ENCODE data around the gene TRAPPC8. TPM values are rescaled to one million over a fixed set of nuclear protein-coding genes. Genes with fewer than 3 reads are reported as not detected.
A peak's percentile ranks its signal among the peaks of the same experiment; 100 is the strongest.
"Not testable (repeated sequence)": the region's sequence is repeated elsewhere in the genome, so short reads cannot be mapped to it uniquely, and the experiment has no call there.

The TRAPPC8 gene
- total RNA-seq, 1 donor from 2014 or later, result 50.9 TPM

DNA sequence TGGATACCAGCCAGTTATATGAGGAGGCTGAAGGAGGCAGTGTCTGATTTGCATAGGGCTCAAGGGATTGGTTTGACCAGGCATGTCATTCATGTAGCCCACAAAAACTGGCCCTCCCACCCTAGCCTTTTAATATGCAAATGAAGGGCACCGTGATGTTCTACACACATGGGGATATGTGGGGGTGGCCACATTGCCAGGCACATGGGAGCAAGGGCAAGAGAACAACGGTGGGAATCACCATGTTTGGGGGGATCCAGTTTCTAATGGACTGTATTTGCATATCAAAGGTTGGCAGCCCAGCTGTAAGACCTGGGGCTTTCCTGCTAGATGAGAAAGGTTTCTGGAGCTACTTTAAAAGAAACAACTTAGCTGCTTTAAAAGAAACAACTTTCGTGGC is 117.2 kb downstream of the TRAPPC8 start:
- TF ChIP-seq CTCF (IDR thresholded peaks at IDR 0.05), result no peak
- H3K27ac ChIP-seq, result no peak overlapping the region

DNA sequence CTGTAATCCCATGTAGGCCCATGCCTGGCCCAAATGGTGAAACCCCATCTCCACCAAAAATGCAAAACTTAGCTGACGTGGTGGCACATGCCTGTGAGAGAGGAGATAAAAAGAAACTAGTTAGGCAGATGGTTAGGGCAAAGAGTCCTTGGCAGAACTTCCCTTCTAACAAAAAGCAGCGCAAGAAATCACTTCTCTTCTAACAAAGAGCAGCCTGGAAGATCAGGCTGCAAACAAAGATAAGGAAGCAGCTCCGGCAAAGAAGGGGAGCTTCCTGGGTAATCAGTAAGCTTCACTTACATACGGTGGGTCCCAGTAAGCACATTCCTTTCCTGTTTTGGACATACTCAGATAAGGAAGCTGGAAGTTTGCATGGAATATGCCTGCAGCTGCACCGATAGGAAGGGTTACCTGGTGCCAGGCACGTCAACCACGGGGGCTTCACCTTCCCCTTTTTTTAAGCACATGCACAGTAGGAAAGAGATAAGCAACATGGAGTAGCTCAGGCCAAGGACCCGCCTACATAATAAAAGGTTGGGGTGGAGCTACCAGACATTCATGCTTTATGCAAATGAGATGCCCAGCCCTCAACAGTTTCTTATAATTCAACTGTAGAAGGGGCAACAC is 121.3 kb downstream of the TRAPPC8 start:
- DNase-seq (no peak), ATAC-seq (no peak)
- no peaks in the 10 kb centered on the region for H3K4me1 ChIP-seq
- intact Hi-C loops (cut with DNase I), result loop anchor here (10.0 kb wide), 1 partner anchor 267 kb away; no protein-coding TSS in a partner anchor
- H3K36me3 ChIP-seq, result no peaks in the 10 kb centered on the region
- no peak for TF ChIP-seq CTCF (IDR thresholded peaks at IDR 0.05)
- no peak overlapping the region for H3K27ac ChIP-seq
- H3K4me3 ChIP-seq, result no peak overlapping the region
- H3K9me3 ChIP-seq, result no peaks in the 10 kb centered on the region
- no peaks in the 10 kb centered on the region for H3K27me3 ChIP-seq

More for the DNA sequence above, 117.2 kb downstream of the TRAPPC8 start:
- ATAC-seq, result no peak
- intact Hi-C loops (cut with DNase I), result loop anchor here (10.0 kb wide), 1 partner anchor 271 kb away; no protein-coding TSS in a partner anchor
- no peaks in the 10 kb centered on the region for H3K4me1 ChIP-seq
- no peaks in the 10 kb centered on the region for H3K9me3 ChIP-seq
- H3K27me3 ChIP-seq, result no peaks in the 10 kb centered on the region
- peaks cover 13% of the 10 kb centered on the region for H3K36me3 ChIP-seq
- H3K4me3 ChIP-seq, result no peak overlapping the region
- no peak for DNase-seq

- TF ChIP-seq CTCF (IDR thresholded peaks at IDR 0.05), result no peak
- Histone ChIP-seq H3K4me3 (no peak overlapping the region), H3K9me3 (no peaks in the 10 kb centered on the region), H3K4me1 (no peaks in the 10 kb centered on the region), H3K27me3 (no peaks in the 10 kb centered on the region), H3K27ac (no peak overlapping the region), H3K36me3 (no peaks in the 10 kb centered on the region)
- intact Hi-C loops (cut with DNase I), result loop anchor here (5.0 to 10.0 kb wide), 2 partner anchors 78 to 265 kb away; no protein-coding TSS in a partner anchor
- ATAC-seq (no peak), DNase-seq (no peak)
Observed at GRCh38 chr18:31819925-31820229, 123.1 kb downstream of the TRAPPC8 start.

GRCh38 chr18:31819106-31819924 is 123.6 kb downstream of the TRAPPC8 start:
- Histone ChIP-seq H3K9me3 (no peaks in the 10 kb centered on the region), H3K27ac (no peak overlapping the region), H3K36me3 (no peaks in the 10 kb centered on the region), H3K4me3 (no peak overlapping the region), H3K27me3 (no peaks in the 10 kb centered on the region), H3K4me1 (no peaks in the 10 kb centered on the region)
- TF ChIP-seq CTCF (IDR thresholded peaks at IDR 0.05), result peak; percentile 77
- ATAC-seq (peak; percentile 87), DNase-seq (no peak)
- intact Hi-C loops (cut with DNase I), result loop anchor here (5.0 kb wide), 1 partner anchor 77 kb away; no protein-coding TSS in a partner anchor

DNA sequence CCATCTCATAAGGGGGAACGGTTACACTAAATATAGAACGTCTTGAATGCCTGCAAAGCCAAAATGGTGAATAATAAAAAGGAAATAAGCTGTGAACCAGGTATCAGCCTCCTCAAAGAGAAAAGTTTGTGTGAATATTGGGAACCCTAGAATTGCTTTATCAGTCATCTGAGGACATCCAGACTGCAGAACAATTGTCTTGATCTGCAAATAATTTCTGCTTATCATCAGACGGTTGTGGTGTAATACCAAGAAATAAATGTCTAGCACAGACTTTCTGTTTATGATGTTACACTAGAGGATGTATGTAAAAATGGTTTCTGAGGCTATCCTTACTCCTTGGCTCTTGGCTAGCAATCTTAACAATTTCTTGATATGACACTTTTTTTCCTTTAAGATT is 128.8 kb downstream of the TRAPPC8 start:
- H3K27ac ChIP-seq, result no peak overlapping the region
- no peak for TF ChIP-seq CTCF (IDR thresholded peaks at IDR 0.05)
- H3K4me3 ChIP-seq, result no peak overlapping the region
- H3K36me3 ChIP-seq, result no peaks in the 10 kb centered on the region
- no peaks in the 10 kb centered on the region for H3K4me1 ChIP-seq
- ATAC-seq, result no peak
- H3K27me3 ChIP-seq, result no peaks in the 10 kb centered on the region
- no peak for DNase-seq
- H3K9me3 ChIP-seq, result no peaks in the 10 kb centered on the region
- intact Hi-C loops (cut with DNase I), result no loop called here

DNA sequence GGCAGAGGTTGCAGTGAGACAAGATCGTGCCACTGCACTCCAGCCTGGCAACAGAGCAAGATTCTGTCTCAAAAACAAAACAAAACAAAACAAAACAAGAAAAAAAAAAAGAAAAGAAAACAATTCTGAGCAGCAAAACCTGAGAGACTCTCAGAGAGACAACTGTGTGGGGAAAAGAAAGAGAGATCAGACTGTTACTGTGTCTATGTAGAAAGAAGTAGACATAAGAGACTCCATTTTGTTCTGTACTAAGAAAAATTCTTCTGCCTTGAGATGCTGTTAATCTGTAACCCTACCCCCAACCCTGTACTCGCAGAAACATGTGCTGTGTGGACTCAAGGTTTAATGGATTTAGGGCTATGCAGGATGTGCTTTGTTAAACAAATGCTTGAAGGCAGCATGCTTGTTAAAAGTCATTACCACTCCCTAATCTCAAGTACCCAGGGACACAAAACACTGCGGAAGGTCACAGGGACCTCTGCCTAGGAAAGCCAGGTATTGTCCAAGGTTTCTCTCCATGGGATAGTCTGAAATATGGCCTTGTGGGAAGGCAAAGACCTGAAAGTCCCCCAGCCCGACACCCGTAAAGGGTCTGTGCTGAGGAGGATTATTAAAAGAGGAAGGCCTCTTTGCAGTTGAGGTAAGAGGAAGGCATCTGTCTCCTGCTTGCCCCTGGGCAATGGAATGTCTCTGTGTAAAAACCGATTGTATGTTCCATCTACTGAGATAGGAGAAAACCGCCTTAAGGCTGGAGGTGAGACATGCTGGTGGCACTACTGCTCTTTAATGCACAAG is 132.4 kb downstream of the TRAPPC8 start:
- H3K27me3 ChIP-seq; H3K4me3 ChIP-seq; ATAC-seq; H3K36me3 ChIP-seq; H3K27ac ChIP-seq; intact Hi-C loops (cut with DNase I); H3K9me3 ChIP-seq; H3K4me1 ChIP-seq; DNase-seq: not testable (repeated sequence)

GRCh38 chr18:31809049-31809448 is 133.9 kb downstream of the TRAPPC8 start:
- H3K4me3 ChIP-seq; ATAC-seq; H3K9me3 ChIP-seq; DNase-seq; H3K27me3 ChIP-seq; intact Hi-C loops (cut with DNase I); H3K27ac ChIP-seq; H3K36me3 ChIP-seq; H3K4me1 ChIP-seq: not testable (repeated sequence)
